ENCODE measurements around the gene MXI1. TPM values are rescaled to one million over a fixed set of nuclear protein-coding genes. Genes with fewer than 3 reads are reported as not detected.

The MXI1 gene
- total RNA-seq (2014; rRNA removed; shearing (Covaris generic)) = 8.4 and 11.7 TPM in 2 replicates
- total RNA-seq (2022) = 18.1 and 22.3 TPM in 2 replicates
- Bru-seq, nascent RNA = percentile 63 among the genes with signal in this experiment
- percentile 50 among the genes with signal in this experiment for BruChase-seq, experiment 1, labeled RNA remaining after a 6-hour chase
- BruChase-seq, experiment 2, labeled RNA remaining after a 2-hour chase = percentile 51 among the genes with signal in this experiment
- long read RNA-seq, transcript MXI1-201 (6 exons, 2,424 nt) = minor isoform, 9 of 37 reads
- long read RNA-seq, transcript MXI1-202 (6 exons, 3,470 nt) = major isoform, 24 of 37 reads
- long read RNA-seq, partial matches to known transcripts = 1 of 37 reads
- long read RNA-seq, other reads (novel, unspliced or antisense) = 3 of 37 reads

GRCh38 chr10:110207011-110207804, at the start of gene MXI1:
MXI1 (plus strand) TSS chr10:110207605; CDS start chr10:110207809, 204 bp downstream.
- Histone ChIP-seq H3K4me2 (ENCODE audit: low read length) (peak within 1 kb of the TSS; percentile 93), H3K4me3 (ENCODE audit: low read depth, low read length, poor library complexity, severe bottlenecking) (peak within 1 kb of the TSS; percentile 79), H3K9me3 (ENCODE audit: low read length) (no peaks in the 10 kb centered on the region), H3K9me2 (ENCODE audit: insufficient read depth, low read length) (no peaks in the 10 kb centered on the region), H3K79me2 (ENCODE audit: insufficient read depth, low read depth, low read length) (no peaks in the 10 kb centered on the region; the same call in 1 of the 2 replicates), H3K4me1 (ENCODE audit: insufficient read depth, low read length, poor library complexity, severe bottlenecking) (peaks cover 18% of the 10 kb centered on the region), H3K27ac (ENCODE audit: low read depth, low read length, poor library complexity, severe bottlenecking) (peak within 1 kb of the TSS; percentile 52), H3K36me3 (ENCODE audit: insufficient read depth, low read length) (no peaks in the 10 kb centered on the region), H2AFZ (ENCODE audit: low read length) (peak within 1 kb of the TSS; percentile 68), H4K20me1 (ENCODE audit: insufficient read depth, low read length) (no peaks in the 10 kb centered on the region)
- intact Hi-C loops (cut with micrococcal nuclease; ENCODE audit: unreplicated experiment) = loop anchor here (2.0 to 5.0 kb wide), 5 partner anchors 70 to 295 kb away; partner anchors contain the start of gene SMNDC1
- POLR2A ChIA-PET = interaction anchor here (0.6 to 4.8 kb wide), 12 partner anchors 8 to 289 kb away, joined by 3 to 53 read pairs (median 4); no protein-coding TSS in a partner anchor
- DNase-seq (ENCODE audit: low spot score) = peak; percentile 87
- TF ChIP-seq EZH2phosphoT487 (IDR thresholded peaks at IDR 0.05; ENCODE audit: borderline replicate concordance, low read depth, low read length) (no peak), CTCF (conservative IDR thresholded peaks at IDR 0.05; ENCODE audit: low read length) (no peak)
- CTCF ChIA-PET (ENCODE audit: unreplicated experiment) = interaction anchor here (0.6 to 1.2 kb wide), 3 partner anchors 11 to 18 kb away, joined by 3 read pairs; no protein-coding TSS in a partner anchor
- BruUV-seq (replicated peaks) = no TSS peak

- no peaks in the 10 kb centered on the region for H3K79me2 ChIP-seq (ENCODE audit: insufficient read depth, low read depth, low read length)
- no peaks in the 10 kb centered on the region for H3K9me2 ChIP-seq (ENCODE audit: insufficient read depth, low read length)
- no peaks in the 10 kb centered on the region for H3K9me3 ChIP-seq (ENCODE audit: low read length)
- no peak overlapping the region for H3K4me3 ChIP-seq (ENCODE audit: low read depth, low read length, poor library complexity, severe bottlenecking)
- H2AFZ ChIP-seq (ENCODE audit: low read length) = no peak overlapping the region
- no peak overlapping the region for H3K4me2 ChIP-seq (ENCODE audit: low read length)
- POLR2A ChIA-PET = no interaction called here
- intact Hi-C loops (cut with micrococcal nuclease; ENCODE audit: unreplicated experiment) = no loop called here
- no peak for DNase-seq (ENCODE audit: low spot score)
- CTCF ChIA-PET (ENCODE audit: unreplicated experiment) = no interaction called here
- BruUV-seq (replicated peaks) = no TSS peak
- no peaks in the 10 kb centered on the region for H3K36me3 ChIP-seq (ENCODE audit: insufficient read depth, low read length)
- H3K27ac ChIP-seq (ENCODE audit: low read depth, low read length, poor library complexity, severe bottlenecking) = no peak overlapping the region
- no peak for TF ChIP-seq CTCF (conservative IDR thresholded peaks at IDR 0.05; ENCODE audit: low read length)
- TF ChIP-seq EZH2phosphoT487 (IDR thresholded peaks at IDR 0.05; ENCODE audit: borderline replicate concordance, low read depth, low read length) = no peak
- H4K20me1 ChIP-seq (ENCODE audit: insufficient read depth, low read length) = no peaks in the 10 kb centered on the region
- peaks cover 10% of the 10 kb centered on the region for H3K4me1 ChIP-seq (ENCODE audit: insufficient read depth, low read length, poor library complexity, severe bottlenecking)
Observed at GRCh38 chr10:110158051-110159005, 49.1 kb upstream of the MXI1 start.

Measured in OCI-LY7 (cell line).